WTC11 (cell line): Measurements from ENCODE around the gene PARVB. TPM values are rescaled to one million over a fixed set of nuclear protein-coding genes. Genes with fewer than 3 reads are reported as not detected.

ENCODE experiments used
- ATAC-seq: fragments of 200-7000 bp; cut with Tn5 transposase; 2 replicates; pipeline ENCODE4 v1.10.0; 2021; ENCODE audit warnings: mild to moderate bottlenecking, moderate library complexity
- CTCF ChIA-PET: fragments of 300-600 bp; sonication (Branson Sonifier 250); formaldehyde crosslinking; loops from one replicate; lab custom pipeline; 2021; ENCODE audit warnings: antibody characterized with exemption; lab: Charles Lee
- POLR2A ChIA-PET: fragments of 350-600 bp; sonication (Branson Sonifier 250); formaldehyde crosslinking; loops from one replicate; lab custom pipeline; 2021; ENCODE audit warnings: antibody characterized with exemption; lab: Charles Lee
- DNase-seq: peaks from one replicate; pipeline ENCODE4 v3.0.0; 2021; ENCODE audit warnings: low spot score
- H3K27ac Mint-ChIP-seq: 2 replicates; pipeline ENCODE4 v1.8.0; 2021; ENCODE audit warnings: mixed read lengths
- H3K27me3 Mint-ChIP-seq: 2 replicates; pipeline ENCODE4 v1.8.0; 2021; ENCODE audit warnings: low read depth, mild to moderate bottlenecking, moderate library complexity, mixed read lengths
- H3K36me3 Mint-ChIP-seq: 2 replicates; pipeline ENCODE4 v1.8.0; 2021; ENCODE audit warnings: mixed read lengths
- H3K4me1 Mint-ChIP-seq: 2 replicates; pipeline ENCODE4 v1.8.0; 2022; ENCODE audit warnings: mixed read lengths
- H3K4me3 Mint-ChIP-seq: 2 replicates; pipeline ENCODE4 v1.8.0; 2021; ENCODE audit warnings: mild to moderate bottlenecking, moderate library complexity, mixed read lengths
- H3K9me3 Mint-ChIP-seq: 2 replicates; pipeline ENCODE4 v1.8.0; 2021; ENCODE audit warnings: mixed read lengths
- GTF2I ChIP-seq: fragments of 250-450 bp; sonication (Bioruptor Pico); conservative IDR thresholded peaks from 2 replicates; pipeline ENCODE4 v1.4.0; 2021; ENCODE audit warnings: mild to moderate bottlenecking
- NFYB ChIP-seq: sonication (generic); formaldehyde crosslinking; conservative IDR thresholded peaks from 2 replicates; pipeline ENCODE4 v1.8.0; 2022; ENCODE audit warnings: low read depth, missing genetic modification reagents
- OVOL2 ChIP-seq: fragments of 250-450 bp; sonication (Bioruptor Pico); IDR thresholded peaks from 2 replicates; pipeline ENCODE4 v1.9.0; 2021; ENCODE audit warnings: mild to moderate bottlenecking, borderline replicate concordance
- TEAD1 ChIP-seq: sonication (generic); formaldehyde crosslinking; IDR thresholded peaks from 2 replicates; pipeline ENCODE4 v1.8.0; 2022; ENCODE audit warnings: mild to moderate bottlenecking, missing genetic modification reagents
- ZNF138 ChIP-seq: sonication (generic); formaldehyde crosslinking; conservative IDR thresholded peaks from 2 replicates; pipeline ENCODE4 v1.8.1; 2022; ENCODE audit warnings: mild to moderate bottlenecking, moderate library complexity, missing genetic modification reagents
- ZNF232 ChIP-seq: sonication (generic); formaldehyde crosslinking; IDR thresholded peaks from 2 replicates; pipeline ENCODE4 v1.8.0; 2022; ENCODE audit warnings: mild to moderate bottlenecking, missing genetic modification reagents
- ZNF416 ChIP-seq: fragments of 250-450 bp; sonication (Bioruptor Pico); IDR thresholded peaks from 2 replicates; pipeline ENCODE4 v1.9.0; 2021; ENCODE audit warnings: mild to moderate bottlenecking, inconsistent platforms
- total RNA-seq: library from RNA; stranded (reverse); gene quantifications from 3 replicates; pipeline ENCODE4 v1.2.3, GENCODE V29; 2021
- TF ChIP-seq, protein P1 (sequence below): sonication (generic); formaldehyde crosslinking; IDR thresholded peaks from 2 replicates; pipeline ENCODE4 v1.8.0; 2022; ENCODE audit warnings: mild to moderate bottlenecking, missing genetic modification reagents
- TF ChIP-seq, protein P2 (sequence below): fragments of 250-450 bp; sonication (Bioruptor Pico); IDR thresholded peaks from 2 replicates; pipeline ENCODE4 v1.9.0; 2021; ENCODE audit warnings: moderate library complexity, mild to moderate bottlenecking, inconsistent platforms, borderline replicate concordance
- TF ChIP-seq, protein P3 (sequence below): sonication (generic); formaldehyde crosslinking; IDR thresholded peaks from 2 replicates; pipeline ENCODE4 v1.8.1; 2022; ENCODE audit warnings: mild to moderate bottlenecking, missing genetic modification reagents, moderate library complexity, borderline replicate concordance
- TF ChIP-seq, protein P4 (sequence below): sonication (generic); formaldehyde crosslinking; IDR thresholded peaks from 2 replicates; pipeline ENCODE4 v1.8.1; 2023; ENCODE audit warnings: mild to moderate bottlenecking, missing genetic modification reagents, moderate library complexity
- TF ChIP-seq, protein P5 (sequence below): fragments of 250-450 bp; sonication (Bioruptor Pico); IDR thresholded peaks from 2 replicates; pipeline ENCODE4 v1.8.0; 2021; ENCODE audit warnings: mild to moderate bottlenecking
- TF ChIP-seq, protein P6 (sequence below): sonication (generic); formaldehyde crosslinking; IDR thresholded peaks from 2 replicates; pipeline ENCODE4 v1.8.0; 2022; ENCODE audit warnings: missing genetic modification reagents
- TF ChIP-seq, protein P7 (sequence below): sonication (generic); formaldehyde crosslinking; IDR thresholded peaks from 2 replicates; pipeline ENCODE4 v1.8.0; 2023; ENCODE audit warnings: missing genetic modification reagents
- TF ChIP-seq, protein P8 (sequence below): fragments of 250-450 bp; sonication (Bioruptor Pico); conservative IDR thresholded peaks from 2 replicates; pipeline ENCODE4 v1.9.0; 2021; ENCODE audit warnings: mild to moderate bottlenecking
- TF ChIP-seq, protein P9 (sequence below): sonication (generic); formaldehyde crosslinking; IDR thresholded peaks from 2 replicates; pipeline ENCODE4 v1.8.1; 2022; ENCODE audit warnings: low read depth, missing genetic modification reagents, borderline replicate concordance

The PARVB gene
- total RNA-seq, 1 experiment from 2014 or later, result 3.3 TPM

DNA sequence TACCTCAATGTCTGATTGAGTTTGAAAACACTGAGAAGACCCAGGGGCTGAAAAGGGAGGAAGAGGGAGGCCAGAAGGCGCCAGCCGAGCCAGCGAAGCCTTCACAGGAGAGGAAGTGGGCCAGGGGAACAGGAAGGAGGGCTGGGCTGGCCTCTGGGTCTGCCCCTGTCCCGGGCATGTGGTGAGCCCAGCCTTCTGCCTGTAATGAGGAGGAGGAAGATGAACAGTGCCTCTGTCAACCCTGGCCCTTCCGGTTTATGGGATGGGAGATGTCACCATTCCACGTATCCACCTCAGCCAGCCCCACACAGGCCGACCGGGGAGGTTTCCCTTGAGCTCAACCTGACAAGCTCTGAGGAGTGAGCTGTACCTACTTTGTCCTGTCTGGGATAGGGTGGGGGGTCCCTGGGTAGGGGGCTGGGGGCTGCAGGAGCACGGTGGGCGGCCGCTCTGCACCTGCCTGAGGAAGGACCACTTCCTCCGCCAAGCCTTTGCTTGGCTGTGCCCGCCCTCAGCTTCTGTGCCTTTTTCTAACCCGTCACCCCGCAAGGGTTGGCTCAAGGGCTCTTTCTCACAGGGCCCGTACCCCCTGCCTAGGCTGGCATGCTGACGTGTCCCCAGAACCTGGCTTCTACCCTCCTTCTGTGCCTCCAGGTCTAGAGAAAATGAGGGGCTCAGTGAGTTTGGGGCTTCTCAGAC lies 158.6 kb downstream of the PARVB start:
- no peaks in the 10 kb centered on the region for H3K36me3 Mint-ChIP-seq
- no peaks in the 10 kb centered on the region for H3K27me3 Mint-ChIP-seq
- no peak for ATAC-seq
- no peaks in the 10 kb centered on the region for H3K9me3 Mint-ChIP-seq
- ChIA-PET POLR2A (no interaction called here), CTCF (interaction anchor here (0.6 to 1.1 kb wide), 2 partner anchors 175 to 237 kb away, joined by 3 to 5 read pairs; no protein-coding TSS in a partner anchor)
- peaks cover 14% of the 10 kb centered on the region for H3K4me1 Mint-ChIP-seq
- H3K4me3 Mint-ChIP-seq, result no peak overlapping the region
- no peak overlapping the region for H3K27ac Mint-ChIP-seq
- DNase-seq, result no peak
- no peak for TF ChIP-seq ZNF416 (CRISPR knock-in tag)
- TF ChIP-seq, protein P1, sequence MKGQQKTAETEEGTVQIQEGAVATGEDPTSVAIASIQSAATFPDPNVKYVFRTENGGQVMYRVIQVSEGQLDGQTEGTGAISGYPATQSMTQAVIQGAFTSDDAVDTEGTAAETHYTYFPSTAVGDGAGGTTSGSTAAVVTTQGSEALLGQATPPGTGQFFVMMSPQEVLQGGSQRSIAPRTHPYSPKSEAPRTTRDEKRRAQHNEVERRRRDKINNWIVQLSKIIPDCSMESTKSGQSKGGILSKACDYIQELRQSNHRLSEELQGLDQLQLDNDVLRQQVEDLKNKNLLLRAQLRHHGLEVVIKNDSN (CRISPR knock-in tag), result no peak
- TF ChIP-seq, protein P2, sequence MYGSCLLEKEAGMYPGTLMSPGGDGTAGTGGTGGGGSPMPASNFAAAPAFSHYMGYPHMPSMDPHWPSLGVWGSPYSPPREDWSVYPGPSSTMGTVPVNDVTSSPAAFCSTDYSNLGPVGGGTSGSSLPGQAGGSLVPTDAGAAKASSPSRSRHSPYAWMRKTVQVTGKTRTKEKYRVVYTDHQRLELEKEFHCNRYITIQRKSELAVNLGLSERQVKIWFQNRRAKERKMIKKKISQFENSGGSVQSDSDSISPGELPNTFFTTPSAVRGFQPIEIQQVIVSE, result no peak
- no peak for TF ChIP-seq ZNF138 (CRISPR knock-in tag)
- no peak for TF ChIP-seq GTF2I (CRISPR knock-in tag)
- TF ChIP-seq ZNF232, result no peak
- TF ChIP-seq, protein P3, sequence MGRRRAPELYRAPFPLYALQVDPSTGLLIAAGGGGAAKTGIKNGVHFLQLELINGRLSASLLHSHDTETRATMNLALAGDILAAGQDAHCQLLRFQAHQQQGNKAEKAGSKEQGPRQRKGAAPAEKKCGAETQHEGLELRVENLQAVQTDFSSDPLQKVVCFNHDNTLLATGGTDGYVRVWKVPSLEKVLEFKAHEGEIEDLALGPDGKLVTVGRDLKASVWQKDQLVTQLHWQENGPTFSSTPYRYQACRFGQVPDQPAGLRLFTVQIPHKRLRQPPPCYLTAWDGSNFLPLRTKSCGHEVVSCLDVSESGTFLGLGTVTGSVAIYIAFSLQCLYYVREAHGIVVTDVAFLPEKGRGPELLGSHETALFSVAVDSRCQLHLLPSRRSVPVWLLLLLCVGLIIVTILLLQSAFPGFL (CRISPR knock-in tag), result no peak
- no peak for TF ChIP-seq OVOL2 (CRISPR knock-in tag)

DNA sequence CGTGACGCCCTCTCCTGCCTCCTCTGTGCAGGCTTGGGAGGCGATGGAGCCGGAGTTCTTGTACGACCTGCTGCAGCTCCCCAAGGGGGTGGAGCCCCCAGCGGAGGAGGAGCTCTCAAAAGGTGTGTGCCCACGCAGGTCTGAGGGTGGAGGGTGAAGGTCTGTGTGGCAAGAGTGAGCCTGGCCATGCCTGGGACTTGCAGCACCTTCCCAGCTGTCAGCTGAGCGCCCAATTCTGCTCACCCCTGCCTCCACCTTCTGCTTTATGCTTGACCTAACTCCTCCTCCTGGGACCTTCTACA lies 159.1 kb downstream of the PARVB start:
- H3K9me3 Mint-ChIP-seq, result no peaks in the 10 kb centered on the region
- ATAC-seq (no peak), DNase-seq (no peak)
- peaks cover 14% of the 10 kb centered on the region for H3K4me1 Mint-ChIP-seq
- H3K27me3 Mint-ChIP-seq, result no peaks in the 10 kb centered on the region
- POLR2A ChIA-PET, result no interaction called here
- TF ChIP-seq, protein P4, sequence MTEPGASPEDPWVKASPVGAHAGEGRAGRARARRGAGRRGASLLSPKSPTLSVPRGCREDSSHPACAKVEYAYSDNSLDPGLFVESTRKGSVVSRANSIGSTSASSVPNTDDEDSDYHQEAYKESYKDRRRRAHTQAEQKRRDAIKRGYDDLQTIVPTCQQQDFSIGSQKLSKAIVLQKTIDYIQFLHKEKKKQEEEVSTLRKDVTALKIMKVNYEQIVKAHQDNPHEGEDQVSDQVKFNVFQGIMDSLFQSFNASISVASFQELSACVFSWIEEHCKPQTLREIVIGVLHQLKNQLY (CRISPR knock-in tag), result no peak
- no peak for TF ChIP-seq NFYB (CRISPR knock-in tag)
- no peak for TF ChIP-seq TEAD1 (CRISPR knock-in tag)
- TF ChIP-seq, protein P5, sequence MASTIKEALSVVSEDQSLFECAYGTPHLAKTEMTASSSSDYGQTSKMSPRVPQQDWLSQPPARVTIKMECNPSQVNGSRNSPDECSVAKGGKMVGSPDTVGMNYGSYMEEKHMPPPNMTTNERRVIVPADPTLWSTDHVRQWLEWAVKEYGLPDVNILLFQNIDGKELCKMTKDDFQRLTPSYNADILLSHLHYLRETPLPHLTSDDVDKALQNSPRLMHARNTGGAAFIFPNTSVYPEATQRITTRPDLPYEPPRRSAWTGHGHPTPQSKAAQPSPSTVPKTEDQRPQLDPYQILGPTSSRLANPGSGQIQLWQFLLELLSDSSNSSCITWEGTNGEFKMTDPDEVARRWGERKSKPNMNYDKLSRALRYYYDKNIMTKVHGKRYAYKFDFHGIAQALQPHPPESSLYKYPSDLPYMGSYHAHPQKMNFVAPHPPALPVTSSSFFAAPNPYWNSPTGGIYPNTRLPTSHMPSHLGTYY (CRISPR knock-in tag), result no peak
- TF ChIP-seq, protein P6, sequence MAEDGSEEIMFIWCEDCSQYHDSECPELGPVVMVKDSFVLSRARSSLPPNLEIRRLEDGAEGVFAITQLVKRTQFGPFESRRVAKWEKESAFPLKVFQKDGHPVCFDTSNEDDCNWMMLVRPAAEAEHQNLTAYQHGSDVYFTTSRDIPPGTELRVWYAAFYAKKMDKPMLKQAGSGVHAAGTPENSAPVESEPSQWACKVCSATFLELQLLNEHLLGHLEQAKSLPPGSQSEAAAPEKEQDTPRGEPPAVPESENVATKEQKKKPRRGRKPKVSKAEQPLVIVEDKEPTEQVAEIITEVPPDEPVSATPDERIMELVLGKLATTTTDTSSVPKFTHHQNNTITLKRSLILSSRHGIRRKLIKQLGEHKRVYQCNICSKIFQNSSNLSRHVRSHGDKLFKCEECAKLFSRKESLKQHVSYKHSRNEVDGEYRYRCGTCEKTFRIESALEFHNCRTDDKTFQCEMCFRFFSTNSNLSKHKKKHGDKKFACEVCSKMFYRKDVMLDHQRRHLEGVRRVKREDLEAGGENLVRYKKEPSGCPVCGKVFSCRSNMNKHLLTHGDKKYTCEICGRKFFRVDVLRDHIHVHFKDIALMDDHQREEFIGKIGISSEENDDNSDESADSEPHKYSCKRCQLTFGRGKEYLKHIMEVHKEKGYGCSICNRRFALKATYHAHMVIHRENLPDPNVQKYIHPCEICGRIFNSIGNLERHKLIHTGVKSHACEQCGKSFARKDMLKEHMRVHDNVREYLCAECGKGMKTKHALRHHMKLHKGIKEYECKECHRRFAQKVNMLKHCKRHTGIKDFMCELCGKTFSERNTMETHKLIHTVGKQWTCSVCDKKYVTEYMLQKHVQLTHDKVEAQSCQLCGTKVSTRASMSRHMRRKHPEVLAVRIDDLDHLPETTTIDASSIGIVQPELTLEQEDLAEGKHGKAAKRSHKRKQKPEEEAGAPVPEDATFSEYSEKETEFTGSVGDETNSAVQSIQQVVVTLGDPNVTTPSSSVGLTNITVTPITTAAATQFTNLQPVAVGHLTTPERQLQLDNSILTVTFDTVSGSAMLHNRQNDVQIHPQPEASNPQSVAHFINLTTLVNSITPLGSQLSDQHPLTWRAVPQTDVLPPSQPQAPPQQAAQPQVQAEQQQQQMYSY (CRISPR knock-in tag), result no peak
- TF ChIP-seq ZNF416 (CRISPR knock-in tag), result no peak
- TF ChIP-seq, all 79 proteins: peak for 0
- Mint-ChIP-seq H3K27ac (no peak overlapping the region), H3K36me3 (no peaks in the 10 kb centered on the region), H3K4me3 (no peak overlapping the region)
- CTCF ChIA-PET, result interaction anchor here (1.1 kb wide), 1 partner anchor 174 kb away, joined by 5 read pairs; no protein-coding TSS in a partner anchor

DNA sequence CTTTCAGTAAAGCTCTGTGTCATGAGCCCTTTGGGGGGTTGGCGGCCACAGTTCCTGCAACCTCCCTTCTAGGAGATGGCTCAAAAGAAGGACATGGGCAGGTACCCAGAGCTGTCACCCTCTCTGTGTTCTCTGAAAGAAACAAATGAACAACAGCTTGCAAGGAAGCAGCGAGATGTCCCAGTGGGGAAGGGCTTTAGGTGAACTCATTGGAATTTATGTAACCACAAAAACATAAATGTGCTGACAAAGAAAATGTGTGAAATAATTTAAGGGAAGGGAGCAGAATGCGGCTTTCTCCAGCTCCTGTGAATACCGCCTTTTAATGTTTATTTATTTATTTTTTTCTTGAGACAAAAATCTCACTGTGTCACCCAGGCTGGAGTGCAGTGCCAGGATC lies 159.9 kb downstream of the PARVB start:
- Mint-ChIP-seq H3K27me3 (no peaks in the 10 kb centered on the region), H3K4me3 (no peak overlapping the region), H3K4me1 (peaks cover 14% of the 10 kb centered on the region), H3K36me3 (no peaks in the 10 kb centered on the region), H3K9me3 (no peaks in the 10 kb centered on the region), H3K27ac (no peak overlapping the region)
- DNase-seq (no peak), ATAC-seq (no peak)
- CTCF ChIA-PET, result no interaction called here
- POLR2A ChIA-PET, result no interaction called here
- TF ChIP-seq ZNF138 (CRISPR knock-in tag) (no peak), OVOL2 (CRISPR knock-in tag) (no peak)
- TF ChIP-seq, protein P7, sequence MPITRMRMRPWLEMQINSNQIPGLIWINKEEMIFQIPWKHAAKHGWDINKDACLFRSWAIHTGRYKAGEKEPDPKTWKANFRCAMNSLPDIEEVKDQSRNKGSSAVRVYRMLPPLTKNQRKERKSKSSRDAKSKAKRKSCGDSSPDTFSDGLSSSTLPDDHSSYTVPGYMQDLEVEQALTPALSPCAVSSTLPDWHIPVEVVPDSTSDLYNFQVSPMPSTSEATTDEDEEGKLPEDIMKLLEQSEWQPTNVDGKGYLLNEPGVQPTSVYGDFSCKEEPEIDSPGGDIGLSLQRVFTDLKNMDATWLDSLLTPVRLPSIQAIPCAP, result no peak
- TF ChIP-seq, protein P8, sequence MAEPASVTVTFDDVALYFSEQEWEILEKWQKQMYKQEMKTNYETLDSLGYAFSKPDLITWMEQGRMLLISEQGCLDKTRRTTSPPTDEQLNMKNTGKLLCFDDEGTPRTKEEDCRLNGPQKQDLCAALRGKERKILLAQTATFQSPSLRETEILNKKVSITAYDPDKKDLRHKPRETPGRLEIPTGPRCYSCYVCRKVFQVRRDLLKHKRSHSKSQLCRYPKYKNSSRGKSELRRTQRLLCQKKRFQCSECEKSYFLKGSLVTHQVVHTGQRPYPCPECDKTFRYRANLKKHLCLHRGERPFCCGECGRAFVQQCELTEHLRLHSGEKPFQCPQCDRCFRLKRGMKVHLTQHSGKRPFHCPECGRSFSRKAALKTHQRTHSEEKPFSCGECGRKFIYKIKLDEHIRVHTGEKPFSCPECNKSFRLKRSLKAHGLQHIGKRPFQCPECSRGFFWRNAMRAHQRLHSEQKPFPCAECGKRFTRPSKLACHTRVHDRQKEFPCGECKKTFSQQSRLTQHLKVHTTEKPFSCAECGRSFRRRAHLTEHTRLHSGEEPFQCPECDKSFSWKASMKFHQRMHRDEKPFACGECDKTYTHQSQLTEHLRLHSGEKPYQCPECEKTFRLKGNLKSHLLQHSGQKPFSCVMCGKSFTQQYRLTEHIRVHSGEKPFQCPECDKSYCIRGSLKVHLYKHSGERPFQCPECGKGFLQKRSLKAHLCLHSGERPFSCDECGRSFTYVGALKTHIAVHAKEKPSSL (CRISPR knock-in tag), result no peak
- TF ChIP-seq, protein P9, sequence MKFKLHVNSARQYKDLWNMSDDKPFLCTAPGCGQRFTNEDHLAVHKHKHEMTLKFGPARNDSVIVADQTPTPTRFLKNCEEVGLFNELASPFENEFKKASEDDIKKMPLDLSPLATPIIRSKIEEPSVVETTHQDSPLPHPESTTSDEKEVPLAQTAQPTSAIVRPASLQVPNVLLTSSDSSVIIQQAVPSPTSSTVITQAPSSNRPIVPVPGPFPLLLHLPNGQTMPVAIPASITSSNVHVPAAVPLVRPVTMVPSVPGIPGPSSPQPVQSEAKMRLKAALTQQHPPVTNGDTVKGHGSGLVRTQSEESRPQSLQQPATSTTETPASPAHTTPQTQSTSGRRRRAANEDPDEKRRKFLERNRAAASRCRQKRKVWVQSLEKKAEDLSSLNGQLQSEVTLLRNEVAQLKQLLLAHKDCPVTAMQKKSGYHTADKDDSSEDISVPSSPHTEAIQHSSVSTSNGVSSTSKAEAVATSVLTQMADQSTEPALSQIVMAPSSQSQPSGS (CRISPR knock-in tag), result no peak
